PC-9 (cell line): ENCODE results near the gene ZNF565.

Experiments used
- EZH2 ChIP-seq: fragments of 200-600 bp; sonication (generic); IDR thresholded peaks from 2 replicates; pipeline ENCODE4 v1.8.0; 2017; ENCODE audit warnings: antibody characterized with exemption, low read depth
- TF ChIP-seq, protein P1 (sequence below): fragments of 200-600 bp; sonication (generic); conservative IDR thresholded peaks from 2 replicates; pipeline ENCODE4 v1.6.1; 2017; ENCODE audit warnings: mixed run types, antibody characterized with exemption, mild to moderate bottlenecking, moderate library complexity

- TF ChIP-seq EZH2: no peak
- TF ChIP-seq, protein P1, sequence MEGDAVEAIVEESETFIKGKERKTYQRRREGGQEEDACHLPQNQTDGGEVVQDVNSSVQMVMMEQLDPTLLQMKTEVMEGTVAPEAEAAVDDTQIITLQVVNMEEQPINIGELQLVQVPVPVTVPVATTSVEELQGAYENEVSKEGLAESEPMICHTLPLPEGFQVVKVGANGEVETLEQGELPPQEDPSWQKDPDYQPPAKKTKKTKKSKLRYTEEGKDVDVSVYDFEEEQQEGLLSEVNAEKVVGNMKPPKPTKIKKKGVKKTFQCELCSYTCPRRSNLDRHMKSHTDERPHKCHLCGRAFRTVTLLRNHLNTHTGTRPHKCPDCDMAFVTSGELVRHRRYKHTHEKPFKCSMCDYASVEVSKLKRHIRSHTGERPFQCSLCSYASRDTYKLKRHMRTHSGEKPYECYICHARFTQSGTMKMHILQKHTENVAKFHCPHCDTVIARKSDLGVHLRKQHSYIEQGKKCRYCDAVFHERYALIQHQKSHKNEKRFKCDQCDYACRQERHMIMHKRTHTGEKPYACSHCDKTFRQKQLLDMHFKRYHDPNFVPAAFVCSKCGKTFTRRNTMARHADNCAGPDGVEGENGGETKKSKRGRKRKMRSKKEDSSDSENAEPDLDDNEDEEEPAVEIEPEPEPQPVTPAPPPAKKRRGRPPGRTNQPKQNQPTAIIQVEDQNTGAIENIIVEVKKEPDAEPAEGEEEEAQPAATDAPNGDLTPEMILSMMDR: no peak
Observed at GRCh38 chr19:36245210-36246005, 30.9 kb upstream of the ZNF565 start.
